ENCODE results near the gene H19.

Gene H19

DNA sequence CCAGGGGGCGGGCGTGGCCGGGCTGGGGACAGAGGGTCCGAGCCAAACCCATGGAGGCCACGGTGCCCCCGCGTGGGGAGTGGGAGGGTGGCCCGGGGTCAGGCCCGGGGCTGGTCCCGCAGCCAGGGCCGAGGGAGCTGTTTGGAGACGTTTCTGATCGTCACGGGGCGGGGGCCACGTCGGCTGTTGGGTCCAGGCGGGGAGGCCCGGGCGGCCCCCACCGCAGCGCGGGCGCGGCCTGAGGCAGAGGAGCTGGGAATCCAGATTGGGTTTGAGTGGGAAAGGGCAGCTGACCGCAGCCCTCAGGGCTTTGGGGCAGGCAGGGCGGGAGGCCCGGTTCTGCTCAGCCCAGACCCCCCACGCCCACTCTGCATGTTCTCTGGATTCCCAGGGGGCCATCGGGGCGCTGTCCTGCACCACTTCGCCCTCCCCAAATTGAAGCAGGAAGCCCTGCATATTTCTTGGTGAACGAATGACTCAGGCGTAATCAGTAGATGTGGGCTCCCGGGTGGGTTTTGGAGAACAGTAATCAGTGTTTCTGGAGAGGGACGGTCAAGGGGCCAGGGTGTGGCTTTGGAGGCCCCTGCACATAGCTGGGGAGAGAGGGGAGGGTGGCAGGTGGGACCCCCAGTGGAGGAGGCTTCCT lies 49.9 kb downstream of the H19 start:
- no peak for DNase-seq (ENCODE audit: extremely low read depth in 1 of 2, low read depth in 1 of 2)

- DNase-seq (ENCODE audit: extremely low read depth in 1 of 2, low read depth in 1 of 2), result no peak
Observed at GRCh38 chr11:1946812-1947484, 50.7 kb downstream of the H19 start, which contains the start of gene MRPL23. TSS of gene MRPL23 (plus strand) at chr11:1947332. CDS start at chr11:1947363, 31 bp downstream.
